Measurements from ENCODE around the gene CENPN.

- TF ChIP-seq SP1 (IDR thresholded peaks at IDR 0.05) = no peak
- TF ChIP-seq FOXA1 (IDR thresholded peaks at IDR 0.05) = no peak
- TF ChIP-seq SUZ12 (IDR thresholded peaks at IDR 0.05) = no peak
Measured at GRCh38 chr16:80991792-80992430, 15.1 kb upstream of the CENPN start.
